ENCODE measurements around the gene FPR1. TPM values are rescaled to one million over a fixed set of nuclear protein-coding genes. Genes with fewer than 3 reads are reported as not detected.

Gene FPR1
- total RNA-seq (2016; rRNA removed; fragmentation: Illumina TruSeq; extraction: Trizol), result not detected in 2 replicates
- not detected in 2 replicates for total RNA-seq (2016; cell fraction: cytosol; rRNA removed; fragmentation: Illumina TruSeq; extraction: Trizol; ENCODE audit: low read depth)
- not detected in 2 replicates for total RNA-seq (2016; cell fraction: insoluble cytoplasmic fraction; rRNA removed; fragmentation: Illumina TruSeq; extraction: Trizol)
- total RNA-seq (2016; cell fraction: membrane; rRNA removed; fragmentation: Illumina TruSeq; extraction: Trizol), result not detected in 2 replicates
- not detected in 2 replicates for total RNA-seq (2016; cell fraction: nucleus; rRNA removed; fragmentation: Illumina TruSeq; extraction: Trizol)
- 0.07 TPM in 1 of 2 replicates, not detected in the other for polyA plus RNA-seq (2011; rRNA removed)
- polyA plus RNA-seq (2011; cell fraction: cytosol; rRNA removed), result 0.03 TPM in 1 of 2 replicates, not detected in the other
- not detected in 2 replicates for polyA plus RNA-seq (2011; cell fraction: nucleus; rRNA removed)
- 0.27 TPM in 1 of 2 replicates, not detected in the other for polyA plus RNA-seq (2012)
- not detected in 2 replicates for polyA plus RNA-seq (2016; cell fraction: cytosol; fragmentation: Illumina TruSeq; extraction: Trizol; ENCODE audit: low read depth)
- not detected in 2 replicates for polyA plus RNA-seq (2016; cell fraction: insoluble cytoplasmic fraction; fragmentation: Illumina TruSeq; extraction: Trizol; ENCODE audit: low read depth)
- polyA plus RNA-seq (2016; cell fraction: membrane; fragmentation: Illumina TruSeq; extraction: Trizol; ENCODE audit: low read depth), result not detected in 2 replicates
- not detected in 2 replicates for polyA plus RNA-seq (2016; cell fraction: nucleus; fragmentation: Illumina TruSeq; extraction: Trizol; ENCODE audit: insufficient read depth, low read depth)
- not detected in 2 replicates for polyA minus RNA-seq (2011; rRNA and poly(A)+ RNA removed; ENCODE audit: low replicate concordance)
- not detected in 2 replicates for polyA minus RNA-seq (2011; cell fraction: cytosol; rRNA and poly(A)+ RNA removed)
- polyA minus RNA-seq (2011; cell fraction: nucleus; rRNA and poly(A)+ RNA removed), result not detected in 2 replicates
- Bru-seq, nascent RNA, result not detected
- not detected for BruChase-seq, experiment 1, labeled RNA remaining after a 6-hour chase
- not detected for BruChase-seq, experiment 2, labeled RNA remaining after a 2-hour chase
- long read RNA-seq, experiment 1, result 0 reads
- long read RNA-seq, experiment 2, result 0 reads

GRCh38 chr19:51751655-51752054 is at the start of gene FPR1:
FPR1 (minus strand) TSS chr19:51751878; CDS start chr19:51746994, 4,884 bp downstream.
- TF ChIP-seq PLRG1 (conservative IDR thresholded peaks at IDR 0.05), result no peak
- TF ChIP-seq ZSCAN5A (CRISPR knock-in tag; IDR thresholded peaks at IDR 0.05; ENCODE audit: borderline replicate concordance), result no peak
- no peak for TF ChIP-seq KDM1A (CRISPR knock-in tag; IDR thresholded peaks at IDR 0.05)
- TF ChIP-seq ZNF451 (CRISPR knock-in tag; IDR thresholded peaks at IDR 0.05), result no peak
- TF ChIP-seq KDM5B (CRISPR knock-in tag; IDR thresholded peaks at IDR 0.05; ENCODE audit: borderline replicate concordance), result no peak
- TF ChIP-seq ARID2 (CRISPR knock-in tag; IDR thresholded peaks at IDR 0.05; ENCODE audit: borderline replicate concordance), result no peak
- TF ChIP-seq ZNF710 (CRISPR knock-in tag; IDR thresholded peaks at IDR 0.05; ENCODE audit: borderline replicate concordance), result no peak
- TF ChIP-seq HNF1B (CRISPR knock-in tag; IDR thresholded peaks at IDR 0.05), result no peak
- intact Hi-C loops (cut with micrococcal nuclease; ENCODE audit: unreplicated experiment) (no loop called here), in situ Hi-C loops (cut with HindIII; ENCODE audit: extremely low pct_ligation_motif_present, low pct_unique_long_range_greater_than_20kb) (no loop called here)
- Histone ChIP-seq H2AFZ (ENCODE audit: low read length) (no peak within 1 kb of the TSS), H3K9ac (ENCODE audit: insufficient read depth, low read depth, low read length) (no peak within 1 kb of the TSS), H3K4me2 (ENCODE audit: low read depth, low read length) (no peak within 1 kb of the TSS), H3K36me3 (replicated peaks in 1 of 2; ENCODE audit: control insufficient read depth in 1 of 2, insufficient read depth in 2 of 2, low read length in 2 of 2) (no peaks in the 10 kb centered on the region), H4K20me1 (ENCODE audit: insufficient read depth, low read length) (no peaks in the 10 kb centered on the region), H3K4me1 (ENCODE audit: insufficient read depth, low read length) (no peaks in the 10 kb centered on the region), H3K4me3 (replicated peaks in 1 of 3; ENCODE audit: insufficient read depth in 1 of 3, low read depth in 2 of 3, low read length in 3 of 3) (no peak within 1 kb of the TSS), H3K27ac (ENCODE audit: extremely low read length, insufficient read depth, low read length) (no peak within 1 kb of the TSS), H3K9me3 (ENCODE audit: low read length) (no peaks in the 10 kb centered on the region; the same call in 1 of the 2 replicates), H3K27me3 (ENCODE audit: control insufficient read depth in 1 of 2, insufficient read depth in 2 of 2, low read length in 2 of 2) (no peaks in the 10 kb centered on the region; a peak in 1 of 5 replicates), H3K79me2 (ENCODE audit: insufficient read depth, low read length) (no peaks in the 10 kb centered on the region)
- WGBS (ENCODE audit: low lambda C conversion rate), result 0% methylated on average over 2 of the region's 2 CpGs
- POLR2A ChIA-PET, result no interaction called here
- CTCF ChIA-PET (ENCODE audit: low intra/inter-chr PET ratio, low total read pairs), result no interaction called here
- BruUV-seq (replicated peaks), result no TSS peak
- DNase-seq (ENCODE audit: low spot score) (no peak), ATAC-seq (no peak), FAIRE-seq (no peak)
